Body of pancreas (tissue), 4 donors: ENCODE data around the gene PLAAT5. TPM values are rescaled to one million over a fixed set of nuclear protein-coding genes. Genes with fewer than 3 reads are reported as not detected.
A peak's percentile ranks its signal among the peaks of the same experiment; 100 is the strongest.

Experiments
- ATAC-seq: fragments of 150-250 bp; one replicate; pipeline ENCODE4 v1.9.1; 2016
- DNase-seq, 4 donors: peaks; one replicate each; pipeline ENCODE4 v3.0.0-alpha.2; 2019
- H3K27ac ChIP-seq, 4 donors: fragments of 200-600 bp; sonication (generic); 1 replicate in 3 of 4; 2 replicates in 1 of 4; pipeline versions ENCODE4 v1.5.1 to v1.6.1; 2016 to 2019; ENCODE audit warnings: mild to moderate bottlenecking in 1 of 4, mixed read lengths in 1 of 4, moderate library complexity in 1 of 4
- H3K27me3 ChIP-seq, 2 donors: fragments of 200-600 bp; sonication (generic); one replicate each; pipeline ENCODE4 v1.6.0; 2016; ENCODE audit warnings: mild to moderate bottlenecking in 1 of 2
- H3K36me3 ChIP-seq, 2 donors: fragments of 200-600 bp; sonication (generic); replicated peaks in 1 of 2; 2 replicates each; pipeline ENCODE4 v1.5.1; 2016; ENCODE audit warnings: low read depth in 2 of 2; ENCODE audit not compliant: insufficient read depth in 1 of 2
- H3K4me1 ChIP-seq: fragments of 200-600 bp; sonication (generic); one replicate; pipeline ENCODE4 v1.6.0; 2016
- H3K4me3 ChIP-seq, 2 donors: fragments of 200-600 bp; sonication (generic); 1 replicate in 1 of 2; 2 replicates in 1 of 2; pipeline ENCODE4 v1.5.1; 2016 to 2019
- H3K9me3 ChIP-seq, 3 donors: fragments of 200-600 bp; sonication (generic); 1 replicate in 2 of 3; 2 replicates in 1 of 3; pipeline ENCODE4 v1.5.1; 2016
- POLR2A ChIP-seq, 3 donors: fragments of 450-650 bp; IDR thresholded peaks; one replicate each; pipeline ENCODE4 v1.6.1; 2016; ENCODE audit warnings: antibody characterized with exemption in 3 of 3, mild to moderate bottlenecking in 2 of 3
- WGBS, 2 donors: methylation state at CpG; one replicate each; pipeline ENCODE4 v1.1.5; 2017; 5-methylcytosine and 5-hydroxymethylcytosine counted together
- intact Hi-C: fragments of 100-400 bp; cut with DNase I; formaldehyde crosslinking; loops from one replicate; pipeline ENCODE4 v1.15.1; 2023
- total RNA-seq, 2 donors: library from RNA; depleted of rRNA; stranded (reverse); fragments of >200 nt; gene quantifications; one replicate each; pipeline ENCODE4 v1.1.0, GENCODE V29; 2016
- TF ChIP-seq, protein P1 (sequence below), 7 experiments: fragments of 450-650 bp in 4 of 7; fragments of 200-600 bp in 3 of 7; sonication (generic) in 3 of 7; IDR thresholded peaks; one replicate each; pipeline ENCODE4 v1.5.1; 2016 to 2019; ENCODE audit warnings: antibody characterized with exemption in 7 of 7

The PLAAT5 gene
- total RNA-seq = 1 to 10 TPM; 2.6 to 9.6 TPM

DNA sequence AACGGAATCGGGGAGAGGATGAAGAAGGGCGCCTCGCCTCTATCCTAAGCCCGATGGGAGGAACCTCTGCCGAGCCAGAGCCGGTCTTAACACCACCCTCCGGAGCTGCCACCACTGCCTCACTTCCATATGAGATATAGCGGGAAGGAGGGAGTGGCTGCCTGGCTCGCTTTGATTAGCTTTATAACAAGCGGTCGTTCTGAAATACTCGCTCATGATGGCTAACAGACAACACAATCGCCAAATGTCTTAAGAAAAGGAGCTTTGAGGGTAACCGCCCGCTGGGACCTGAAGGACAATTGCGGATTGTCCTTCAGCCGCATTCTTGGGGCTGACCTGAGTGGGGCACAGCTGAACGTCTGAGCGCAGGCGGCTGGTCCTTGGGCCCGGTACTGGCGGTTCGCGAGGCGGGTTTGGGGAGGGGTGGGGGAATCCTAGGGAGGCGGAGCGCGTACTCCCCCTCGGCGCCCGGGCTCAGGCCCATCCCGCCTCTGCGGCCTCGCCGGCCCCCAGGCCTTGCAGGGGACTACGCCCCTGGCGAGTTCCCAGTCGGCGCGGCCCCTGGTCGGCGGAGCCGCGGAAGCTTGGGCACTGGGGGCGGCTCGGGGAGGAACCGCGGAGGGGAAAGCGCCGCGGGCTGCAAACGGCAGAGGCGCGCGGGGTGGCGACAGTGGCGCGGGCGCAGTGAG lies at the start of gene PLAAT5:
TSS of gene PLAAT5 (minus strand) at position 617 of the 689 bp plus-strand sequence. CDS start at position 484, 133 bp downstream.
- no peaks in the 10 kb centered on the region for H3K36me3 ChIP-seq
- TF ChIP-seq, protein P1, sequence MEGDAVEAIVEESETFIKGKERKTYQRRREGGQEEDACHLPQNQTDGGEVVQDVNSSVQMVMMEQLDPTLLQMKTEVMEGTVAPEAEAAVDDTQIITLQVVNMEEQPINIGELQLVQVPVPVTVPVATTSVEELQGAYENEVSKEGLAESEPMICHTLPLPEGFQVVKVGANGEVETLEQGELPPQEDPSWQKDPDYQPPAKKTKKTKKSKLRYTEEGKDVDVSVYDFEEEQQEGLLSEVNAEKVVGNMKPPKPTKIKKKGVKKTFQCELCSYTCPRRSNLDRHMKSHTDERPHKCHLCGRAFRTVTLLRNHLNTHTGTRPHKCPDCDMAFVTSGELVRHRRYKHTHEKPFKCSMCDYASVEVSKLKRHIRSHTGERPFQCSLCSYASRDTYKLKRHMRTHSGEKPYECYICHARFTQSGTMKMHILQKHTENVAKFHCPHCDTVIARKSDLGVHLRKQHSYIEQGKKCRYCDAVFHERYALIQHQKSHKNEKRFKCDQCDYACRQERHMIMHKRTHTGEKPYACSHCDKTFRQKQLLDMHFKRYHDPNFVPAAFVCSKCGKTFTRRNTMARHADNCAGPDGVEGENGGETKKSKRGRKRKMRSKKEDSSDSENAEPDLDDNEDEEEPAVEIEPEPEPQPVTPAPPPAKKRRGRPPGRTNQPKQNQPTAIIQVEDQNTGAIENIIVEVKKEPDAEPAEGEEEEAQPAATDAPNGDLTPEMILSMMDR (IDR thresholded peaks at IDR 0.05) = no peak
- TF ChIP-seq POLR2A (IDR thresholded peaks at IDR 0.05) = peak in 1 of 3 donors; percentile 16
- H3K27ac ChIP-seq = peak within 1 kb of the TSS; percentile 53 to 89 (median 75)
- DNase-seq (peak; percentile 26 to 57 (median 32)), ATAC-seq (peak; percentile 37)
- 6 to 17% methylated on average over 36 to 60 of the region's 60 CpGs for WGBS, 2 donors
- H3K27me3 ChIP-seq = no peaks in the 10 kb centered on the region
- no peaks in the 10 kb centered on the region for H3K9me3 ChIP-seq
- H3K4me3 ChIP-seq = peak within 1 kb of the TSS; percentile 39 to 53
- intact Hi-C loops = no loop called here
- peaks cover 53% of the 10 kb centered on the region for H3K4me1 ChIP-seq

DNA sequence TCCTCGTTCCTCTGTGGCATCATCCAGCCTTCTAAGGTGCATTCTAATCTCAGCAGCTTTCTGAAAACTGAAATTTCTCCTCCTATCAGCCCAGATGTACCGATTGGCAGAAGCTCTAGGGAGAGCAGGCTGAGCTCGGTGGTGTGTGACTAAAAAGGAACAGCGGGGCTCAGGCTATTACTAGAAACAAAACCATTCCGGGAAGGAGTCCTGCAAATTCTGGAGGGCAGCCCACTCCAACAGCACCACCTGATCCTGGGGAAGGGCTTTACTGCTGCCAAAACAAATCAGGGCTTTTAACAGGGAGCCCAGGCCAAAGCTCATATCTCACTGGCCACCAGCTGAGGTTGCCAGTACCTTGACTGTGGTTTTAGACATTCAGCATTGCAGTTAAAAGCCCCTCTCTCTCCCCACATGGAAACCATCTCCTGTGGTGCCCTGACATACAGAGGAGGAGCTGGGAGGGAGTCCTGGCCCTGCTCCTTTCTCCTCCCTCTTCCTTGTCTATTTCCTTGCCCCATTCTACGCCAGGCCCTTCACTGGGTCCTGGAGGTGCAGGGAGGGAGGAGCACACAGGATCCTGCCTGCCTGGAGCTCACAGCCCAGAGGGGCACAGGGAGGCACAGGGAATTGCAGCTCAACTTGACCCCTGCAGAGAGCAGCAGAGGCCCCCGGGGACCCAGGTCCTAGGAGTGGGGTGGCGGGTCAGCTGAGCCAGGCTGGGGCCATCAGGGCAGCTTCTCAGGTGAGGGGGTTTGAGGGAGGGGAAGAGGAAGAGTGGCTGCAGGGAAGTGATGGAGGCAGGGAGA lies 46.5 kb upstream of the PLAAT5 start:
- TF ChIP-seq, protein P1 (IDR thresholded peaks at IDR 0.05) = no peak
- peak in 1 of 3 donors; percentile 52 for TF ChIP-seq POLR2A (IDR thresholded peaks at IDR 0.05)
- DNase-seq (peak; percentile 65 to 86 (median 76)), ATAC-seq (peak; percentile 80)
- Histone ChIP-seq H3K36me3 (no peaks in the 10 kb centered on the region), H3K4me3 (peak overlapping the region in 1 of 2 donors; percentile 4), H3K4me1 (peaks cover 25% of the 10 kb centered on the region), H3K27ac (peak overlapping the region; percentile 18 to 84 (median 70)), H3K27me3 (no peaks in the 10 kb centered on the region), H3K9me3 (no peaks in the 10 kb centered on the region)
- WGBS, 2 donors = 27 to 32% methylated on average over 7 to 8 of the region's 8 CpGs
- intact Hi-C loops = no loop called here

- TF ChIP-seq, protein P1 (IDR thresholded peaks at IDR 0.05) = no peak
- no peak for TF ChIP-seq POLR2A (IDR thresholded peaks at IDR 0.05)
- DNase-seq (peak; percentile 18 to 50 (median 40)), ATAC-seq (peak; percentile 51)
- no peaks in the 10 kb centered on the region for H3K9me3 ChIP-seq
- H3K27me3 ChIP-seq = no peaks in the 10 kb centered on the region
- H3K27ac ChIP-seq = peak within 1 kb of the TSS; percentile 18 to 84 (median 70)
- 21 to 28% methylated on average over 10 of the region's 10 CpGs for WGBS, 2 donors
- no peaks in the 10 kb centered on the region for H3K36me3 ChIP-seq
- peaks cover 25% of the 10 kb centered on the region for H3K4me1 ChIP-seq
- intact Hi-C loops = no loop called here
- peak within 1 kb of the TSS; percentile 0 to 4 for H3K4me3 ChIP-seq
These were observed 45.8 kb upstream of the PLAAT5 start, which contains the start of gene PLAAT4 for GRCh38 chr11:63536669-63537292. Gene PLAAT4, plus strand, starts transcription at chr11:63536808. Its CDS starts 61 bp downstream, at chr11:63536869.

DNA sequence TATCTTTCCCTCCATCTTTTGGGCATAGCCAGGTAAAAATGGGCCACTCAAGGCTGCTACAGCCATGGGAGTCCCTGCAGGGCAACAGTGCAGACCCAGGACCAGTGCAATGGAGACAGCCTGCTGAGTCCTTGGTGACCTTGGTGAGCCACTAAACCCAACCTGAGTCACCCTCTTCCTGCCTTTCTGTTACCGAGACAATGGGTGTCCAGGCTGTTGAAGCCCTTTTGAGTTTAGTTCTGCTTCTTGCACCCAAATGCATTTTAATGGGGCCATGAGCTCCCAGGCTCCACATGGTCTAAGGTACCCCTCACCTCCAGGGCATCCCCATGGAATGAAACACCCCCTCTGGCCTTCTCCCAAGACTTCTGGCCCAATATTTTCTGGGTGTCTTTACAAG lies 44.8 kb upstream of the PLAAT5 start:
- WGBS, 2 donors = 72 to 90% methylated on average over 1 of the region's 1 CpG
- no peak for ATAC-seq
- intact Hi-C loops = no loop called here

More for the DNA sequence above, 44.8 kb upstream of the PLAAT5 start:
- Histone ChIP-seq H3K36me3 (no peaks in the 10 kb centered on the region), H3K27me3 (no peaks in the 10 kb centered on the region), H3K4me1 (peaks cover 25% of the 10 kb centered on the region), H3K9me3 (no peaks in the 10 kb centered on the region), H3K27ac (no peak overlapping the region), H3K4me3 (no peak overlapping the region)
- no peak for DNase-seq
- TF ChIP-seq, protein P1 (IDR thresholded peaks at IDR 0.05) = no peak
- TF ChIP-seq POLR2A (IDR thresholded peaks at IDR 0.05) = no peak
